ENCODE measurements around the gene DCTN2. TPM values are rescaled to one million over a fixed set of nuclear protein-coding genes. Genes with fewer than 3 reads are reported as not detected.

The DCTN2 gene
- total RNA-seq, 1 donor from 2014 or later: 95.0 TPM

GRCh38 chr12:57553343-57554202 lies 6.6 kb upstream of the DCTN2 start:
- DNase-seq (no peak), ATAC-seq (ENCODE audit: poor library complexity) (no peak)
- intact Hi-C loops (cut with DNase I): no loop called here

GRCh38 chr12:57552835-57553313 lies 5.9 kb upstream of the DCTN2 start:
- ATAC-seq (ENCODE audit: poor library complexity) (no peak), DNase-seq (no peak)
- intact Hi-C loops (cut with DNase I): no loop called here

GRCh38 chr12:57552306-57552651 lies 5.3 kb upstream of the DCTN2 start:
- DNase-seq (no peak), ATAC-seq (ENCODE audit: poor library complexity) (no peak)
- intact Hi-C loops (cut with DNase I): no loop called here

- ATAC-seq (ENCODE audit: poor library complexity) (no peak), DNase-seq (no peak)
- intact Hi-C loops (cut with DNase I): no loop called here
These were observed 4.8 kb upstream of the DCTN2 start for GRCh38 chr12:57551637-57552305.

GRCh38 chr12:57550641-57551549 lies 3.9 kb upstream of the DCTN2 start:
- no peak for ATAC-seq (ENCODE audit: poor library complexity)
- no peak for DNase-seq
- intact Hi-C loops (cut with DNase I): no loop called here

GRCh38 chr12:57549909-57550640 lies 3.1 kb upstream of the DCTN2 start, which contains the start of gene KIF5A:
Gene KIF5A (plus strand): TSS chr12:57550044. CDS start chr12:57550272, 228 bp downstream.
- intact Hi-C loops (cut with DNase I): no loop called here
- DNase-seq (no peak), ATAC-seq (ENCODE audit: poor library complexity) (no peak)

- no peak for ATAC-seq (ENCODE audit: poor library complexity)
- intact Hi-C loops (cut with DNase I): no loop called here
- no peak for DNase-seq
These were observed 2.4 kb upstream of the DCTN2 start for GRCh38 chr12:57549203-57549908.

GRCh38 chr12:57548488-57548887 lies 1.5 kb upstream of the DCTN2 start:
- intact Hi-C loops (cut with DNase I): no loop called here

GRCh38 chr12:57548013-57548315 lies 972 bp upstream of the DCTN2 start:
- DNase-seq: no peak
- ATAC-seq (ENCODE audit: poor library complexity): no peak
- intact Hi-C loops (cut with DNase I): no loop called here

More at GRCh38 chr12:57548488-57548887, 1.5 kb upstream of the DCTN2 start:
- no peak for DNase-seq
- ATAC-seq (ENCODE audit: poor library complexity): no peak

GRCh38 chr12:57547288-57548012 lies 458 bp upstream of the DCTN2 start:
- intact Hi-C loops (cut with DNase I): no loop called here
- DNase-seq: no peak
- no peak for ATAC-seq (ENCODE audit: poor library complexity)

- ATAC-seq (ENCODE audit: poor library complexity) (no peak), DNase-seq (no peak)
- intact Hi-C loops (cut with DNase I): no loop called here
These were observed 1.1 kb downstream of the DCTN2 start for GRCh38 chr12:57545809-57546437.

- intact Hi-C loops (cut with DNase I): no loop called here
- DNase-seq (no peak), ATAC-seq (ENCODE audit: poor library complexity) (no peak)
These were observed 3.4 kb downstream of the DCTN2 start for GRCh38 chr12:57543581-57543980.

- no peak for ATAC-seq (ENCODE audit: poor library complexity)
- no peak for DNase-seq
- intact Hi-C loops (cut with DNase I): no loop called here
These were observed 5.3 kb downstream of the DCTN2 start for GRCh38 chr12:57541717-57542116.

- no peak for DNase-seq
- intact Hi-C loops (cut with DNase I): no loop called here
These were observed 6.0 kb downstream of the DCTN2 start for GRCh38 chr12:57541001-57541400.

GRCh38 chr12:57539134-57539768 lies 7.7 kb downstream of the DCTN2 start:
- no peak for ATAC-seq (ENCODE audit: poor library complexity)

More at GRCh38 chr12:57541001-57541400, 6.0 kb downstream of the DCTN2 start:
- ATAC-seq (ENCODE audit: poor library complexity): no peak

GRCh38 chr12:57536597-57536942 lies 10.4 kb downstream of the DCTN2 start:
- DNase-seq (no peak), ATAC-seq (ENCODE audit: poor library complexity) (no peak)
- intact Hi-C loops (cut with DNase I): no loop called here

More at GRCh38 chr12:57539134-57539768, 7.7 kb downstream of the DCTN2 start:
- no peak for DNase-seq
- intact Hi-C loops (cut with DNase I): no loop called here

All from Right ventricle myocardium superior (tissue), 1 donor.